ENCODE data around the gene LGMN.

DNA sequence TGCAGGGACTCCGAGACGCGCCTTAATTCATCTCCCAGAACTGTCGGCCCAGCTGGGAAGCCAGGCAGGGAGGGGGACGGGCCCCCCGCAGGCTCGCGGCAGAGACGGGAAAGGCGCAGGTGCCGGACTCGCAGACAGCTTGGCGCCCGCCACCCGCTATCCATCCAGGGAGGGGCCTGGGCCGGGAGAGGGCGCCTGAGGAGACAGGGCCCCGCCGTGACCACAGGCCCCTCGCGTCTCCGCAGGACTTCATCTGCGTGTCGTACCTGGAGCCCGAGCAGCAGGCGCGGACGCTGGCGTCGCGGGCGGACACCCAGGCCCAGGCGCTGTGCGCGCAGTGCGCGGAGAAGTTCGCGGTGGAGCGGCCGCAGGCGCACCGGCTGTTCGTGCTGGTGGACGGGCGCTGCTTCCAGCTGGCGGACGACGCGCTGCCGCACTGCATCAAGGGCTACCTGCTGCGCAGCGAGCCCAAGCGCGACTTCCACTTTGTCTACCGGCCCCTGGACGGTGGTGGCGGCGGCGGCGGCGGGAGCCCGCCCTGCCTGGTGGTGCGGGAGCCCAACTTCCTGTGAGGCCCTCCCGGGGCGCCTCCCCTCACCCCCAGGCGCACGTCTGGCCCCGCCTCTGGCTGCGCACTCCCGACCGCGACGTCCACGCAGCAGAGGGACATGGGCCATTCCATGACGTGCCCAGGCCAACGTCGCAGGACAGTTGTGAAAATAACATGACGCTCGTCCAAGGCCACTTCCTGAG, 60.6 kb downstream of the LGMN start:
- TF ChIP-seq POLR2A (IDR thresholded peaks at IDR 0.05; ENCODE audit: low read depth, low read length): no peak
- TF ChIP-seq TAF1 (IDR thresholded peaks at IDR 0.05; ENCODE audit: low read depth, low read length): no peak
- TF ChIP-seq POLR2AphosphoS5 (IDR thresholded peaks at IDR 0.05; ENCODE audit: low read depth, low read length): no peak
